Transverse colon (tissue), 3 donors: ENCODE results near the gene C10orf71.

ENCODE experiments used
- POLR2A ChIP-seq: fragments of 450-650 bp; IDR thresholded peaks from one replicate; pipeline ENCODE4 v1.6.1; 2016; ENCODE audit warnings: antibody characterized with exemption, mild to moderate bottlenecking, moderate library complexity
- TF ChIP-seq, protein P1 (sequence below), 5 experiments: fragments of 200-600 bp in 3 of 5; fragments of 450-650 bp in 2 of 5; sonication (generic) in 3 of 5; IDR thresholded peaks; 1 replicate in 2 of 5; 2 replicates in 3 of 5; pipeline ENCODE4 v1.5.1; 2016 to 2017; ENCODE audit warnings: antibody characterized with exemption in 5 of 5, inconsistent platforms in 3 of 5, mild to moderate bottlenecking in 2 of 5, moderate library complexity in 1 of 5

DNA sequence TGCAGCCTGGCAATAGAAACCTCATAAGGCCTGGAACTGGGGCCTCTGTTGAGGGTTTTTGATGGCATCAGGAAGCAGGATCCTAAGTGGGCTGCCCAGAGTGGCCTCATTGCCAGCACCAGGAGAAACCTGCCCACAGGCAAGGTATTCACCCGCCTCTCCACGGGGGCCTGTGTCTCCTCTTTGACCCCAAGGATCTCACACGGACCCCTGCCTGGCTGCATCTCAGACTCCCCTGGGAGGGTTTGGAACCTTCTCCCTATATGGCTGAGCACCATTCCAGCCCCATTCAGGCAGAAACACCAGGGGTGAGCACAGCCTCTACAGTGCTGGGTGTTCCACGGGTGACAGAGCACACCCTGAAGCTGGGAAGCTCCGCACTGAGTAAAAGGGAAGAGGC, 14.6 kb upstream of the C10orf71 start:
- TF ChIP-seq, protein P1, sequence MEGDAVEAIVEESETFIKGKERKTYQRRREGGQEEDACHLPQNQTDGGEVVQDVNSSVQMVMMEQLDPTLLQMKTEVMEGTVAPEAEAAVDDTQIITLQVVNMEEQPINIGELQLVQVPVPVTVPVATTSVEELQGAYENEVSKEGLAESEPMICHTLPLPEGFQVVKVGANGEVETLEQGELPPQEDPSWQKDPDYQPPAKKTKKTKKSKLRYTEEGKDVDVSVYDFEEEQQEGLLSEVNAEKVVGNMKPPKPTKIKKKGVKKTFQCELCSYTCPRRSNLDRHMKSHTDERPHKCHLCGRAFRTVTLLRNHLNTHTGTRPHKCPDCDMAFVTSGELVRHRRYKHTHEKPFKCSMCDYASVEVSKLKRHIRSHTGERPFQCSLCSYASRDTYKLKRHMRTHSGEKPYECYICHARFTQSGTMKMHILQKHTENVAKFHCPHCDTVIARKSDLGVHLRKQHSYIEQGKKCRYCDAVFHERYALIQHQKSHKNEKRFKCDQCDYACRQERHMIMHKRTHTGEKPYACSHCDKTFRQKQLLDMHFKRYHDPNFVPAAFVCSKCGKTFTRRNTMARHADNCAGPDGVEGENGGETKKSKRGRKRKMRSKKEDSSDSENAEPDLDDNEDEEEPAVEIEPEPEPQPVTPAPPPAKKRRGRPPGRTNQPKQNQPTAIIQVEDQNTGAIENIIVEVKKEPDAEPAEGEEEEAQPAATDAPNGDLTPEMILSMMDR (IDR thresholded peaks at IDR 0.05), result no peak
- TF ChIP-seq POLR2A, result no peak
